SK-MEL-5 (cell line): ENCODE measurements around the gene ICA1L. TPM values are rescaled to one million over a fixed set of nuclear protein-coding genes. Genes with fewer than 3 reads are reported as not detected.

Experiments used
- DNase-seq: peaks from one replicate; pipeline ENCODE4 v3.0.0-alpha.2; 2016; ENCODE audit warnings: low read depth, low spot score
- in situ Hi-C: cut with HindIII; loops from 2 replicates; pipeline ENCODE4 v1.10.0; 2016; ENCODE audit warnings: low sequenced_read_pairs, high pct_unique_total_duplicates, low pct_unique_long_range_greater_than_20kb
- total RNA-seq: library from RNA; depleted of rRNA; stranded (reverse); fragments of >200 nt; shearing (Covaris generic); gene quantifications from 2 replicates; pipeline ENCODE4 v1.2.3, GENCODE V29; 2014; rRNA removed

Gene ICA1L
- total RNA-seq, 1 experiment from 2014 or later, result 0.61 TPM

DNA sequence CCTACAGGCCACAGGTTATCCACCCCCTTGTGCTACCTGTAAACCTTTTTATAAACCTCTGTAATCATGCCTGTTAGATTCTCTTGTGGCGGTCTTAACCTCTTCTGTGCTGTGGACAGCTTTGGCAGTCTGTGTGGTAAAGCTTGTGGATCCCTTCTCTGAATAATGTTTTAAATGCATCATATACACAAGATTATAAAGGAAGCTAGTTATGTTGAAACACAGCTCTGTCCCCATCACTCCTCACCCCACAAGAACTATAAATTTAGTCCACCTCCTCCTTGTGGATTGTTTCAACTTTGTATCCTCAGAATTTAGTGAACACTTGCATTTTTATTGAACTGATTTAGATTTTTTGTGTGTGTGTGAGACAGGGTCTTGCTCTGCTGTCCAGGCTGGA is 107.7 kb downstream of the ICA1L start:
- in situ Hi-C loops, result no loop called here
- no peak for DNase-seq

DNA sequence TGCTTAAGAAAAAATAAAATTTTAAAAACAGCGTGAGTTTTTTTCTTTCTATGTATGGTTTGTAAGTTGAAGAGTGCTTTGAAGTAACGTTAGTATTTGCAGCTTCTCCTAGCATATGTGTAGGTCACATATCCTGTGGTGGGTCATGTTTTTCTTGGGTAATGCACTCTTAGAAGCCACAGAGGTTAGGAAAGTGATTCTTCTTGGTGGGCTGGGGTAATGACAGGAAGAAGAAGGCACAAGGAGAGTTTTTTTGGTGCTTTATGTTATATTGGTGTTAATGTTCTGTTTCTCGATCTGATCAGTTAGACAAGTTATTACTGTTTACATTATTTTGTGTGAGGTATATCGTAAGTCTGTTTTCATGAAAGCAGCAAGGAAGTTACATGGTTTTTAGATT is 109.0 kb downstream of the ICA1L start:
- in situ Hi-C loops, result no loop called here
- no peak for DNase-seq

DNA sequence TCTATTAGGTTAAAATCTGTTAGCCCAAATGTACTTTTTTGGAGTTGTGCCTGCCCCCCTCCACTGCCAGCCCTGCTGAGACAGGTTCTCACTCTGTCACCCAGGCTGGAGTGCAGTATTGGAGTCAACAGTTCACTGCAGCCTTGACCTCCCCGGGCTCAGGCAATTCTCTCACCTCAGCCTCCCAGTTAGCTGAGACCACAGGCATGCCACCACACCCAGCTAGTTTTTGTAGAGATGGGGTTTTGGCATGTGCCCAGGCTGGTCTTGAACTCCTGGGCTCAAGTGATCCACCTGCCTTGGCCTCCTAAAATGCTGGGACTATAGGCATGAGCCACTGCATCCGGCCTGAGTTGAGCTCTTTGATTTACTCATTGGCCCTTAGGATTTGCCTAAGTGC is 110.7 kb downstream of the ICA1L start:
- DNase-seq, result no peak
- in situ Hi-C loops, result no loop called here

DNA sequence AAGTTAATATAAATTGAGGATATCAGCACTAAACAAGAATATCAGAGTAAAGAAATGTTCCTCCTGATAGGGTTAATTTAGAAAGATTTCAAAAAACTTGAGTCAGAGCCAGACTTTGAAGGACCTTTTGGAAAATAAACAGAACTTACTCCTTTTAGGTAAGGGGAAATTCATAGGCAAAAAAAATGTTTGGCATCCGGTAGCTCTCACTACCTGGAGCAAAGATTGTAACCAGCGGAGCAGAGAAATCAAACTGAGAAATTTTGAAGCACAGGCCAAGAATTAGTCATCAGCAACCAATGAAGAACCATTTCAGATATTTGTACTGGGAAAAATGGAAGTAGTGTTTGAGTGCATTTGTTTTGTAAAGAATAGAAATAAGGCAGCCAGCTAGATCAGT is 113.0 kb downstream of the ICA1L start:
- in situ Hi-C loops, result no loop called here
- no peak for DNase-seq

DNA sequence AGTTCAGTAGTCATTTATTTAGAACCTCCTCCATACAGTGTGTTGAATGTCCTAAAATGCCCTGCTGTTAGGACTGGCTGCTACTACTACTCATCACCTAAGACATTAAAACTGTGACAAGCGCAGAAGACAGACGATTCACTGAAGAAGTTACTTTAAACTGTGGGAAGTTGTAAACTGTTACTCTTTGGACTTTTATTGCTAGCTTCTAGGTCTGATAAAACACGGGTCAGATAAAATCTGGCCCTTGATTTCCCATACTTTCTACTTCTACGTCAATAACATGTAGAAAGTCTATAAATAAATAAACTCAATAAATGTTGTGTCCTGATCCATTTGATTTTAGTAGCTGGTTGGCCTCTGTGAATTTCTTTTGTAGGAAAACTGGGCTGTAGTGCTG is 113.4 kb downstream of the ICA1L start:
- DNase-seq, result no peak
- in situ Hi-C loops, result no loop called here

DNA sequence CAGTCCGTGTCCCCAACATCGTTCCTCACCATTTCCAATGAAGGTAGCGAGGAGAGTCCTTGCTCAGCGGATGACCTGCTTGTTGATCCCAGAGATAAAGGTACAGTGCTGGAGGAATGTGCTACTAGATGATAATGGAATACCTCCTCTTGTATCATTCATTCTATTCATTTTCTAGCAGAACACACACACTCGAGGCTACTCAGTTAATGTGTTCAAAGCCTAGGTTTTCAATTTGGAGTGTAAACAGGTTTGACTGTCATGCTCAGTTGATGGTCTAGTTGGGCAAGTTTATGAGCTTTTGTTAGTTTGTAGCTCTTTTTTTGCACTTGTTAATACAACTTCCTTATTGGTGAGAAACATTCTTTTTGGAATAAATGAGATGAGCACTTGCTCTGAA is 114.2 kb downstream of the ICA1L start:
- DNase-seq, result no peak
- in situ Hi-C loops, result no loop called here

DNA sequence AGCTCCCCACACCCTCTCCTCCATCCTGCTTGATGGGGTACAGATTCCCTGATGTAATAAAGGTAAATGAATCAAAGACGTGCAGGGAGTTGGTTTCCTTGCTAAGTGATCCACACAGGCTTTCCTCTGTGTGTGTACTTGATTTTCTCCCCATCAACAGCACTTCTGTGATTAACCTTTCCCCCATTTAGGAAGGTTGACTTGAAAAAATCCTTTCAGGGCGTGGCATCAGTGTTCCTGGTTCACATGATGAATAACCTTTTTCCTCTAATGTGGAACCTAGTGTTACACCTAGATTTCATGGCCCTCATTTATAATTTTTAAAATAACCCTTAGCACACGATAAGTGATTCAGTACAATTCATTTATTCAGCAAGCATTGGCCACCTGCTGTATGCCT is 115.0 kb downstream of the ICA1L start:
- in situ Hi-C loops, result no loop called here
- no peak for DNase-seq

DNA sequence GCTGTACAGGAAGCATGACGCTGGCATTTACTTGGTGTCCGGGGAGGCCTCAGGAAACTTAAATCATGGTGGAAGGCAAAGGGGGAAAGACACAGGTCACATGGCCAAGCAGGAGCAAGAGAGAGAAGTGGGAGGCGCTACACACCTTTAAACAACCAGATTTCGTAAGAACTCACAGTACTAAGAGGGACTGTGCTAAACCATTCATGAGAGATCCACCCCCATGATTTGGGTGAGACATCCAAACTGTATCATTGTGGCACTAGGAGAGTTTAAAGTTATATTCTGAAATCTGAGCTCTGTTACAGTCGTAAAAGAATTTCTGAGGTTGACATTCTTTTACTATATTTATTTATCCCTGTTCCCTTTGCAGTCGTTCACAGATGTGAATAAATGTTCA is 116.6 kb downstream of the ICA1L start:
- in situ Hi-C loops, result no loop called here
- no peak for DNase-seq

DNA sequence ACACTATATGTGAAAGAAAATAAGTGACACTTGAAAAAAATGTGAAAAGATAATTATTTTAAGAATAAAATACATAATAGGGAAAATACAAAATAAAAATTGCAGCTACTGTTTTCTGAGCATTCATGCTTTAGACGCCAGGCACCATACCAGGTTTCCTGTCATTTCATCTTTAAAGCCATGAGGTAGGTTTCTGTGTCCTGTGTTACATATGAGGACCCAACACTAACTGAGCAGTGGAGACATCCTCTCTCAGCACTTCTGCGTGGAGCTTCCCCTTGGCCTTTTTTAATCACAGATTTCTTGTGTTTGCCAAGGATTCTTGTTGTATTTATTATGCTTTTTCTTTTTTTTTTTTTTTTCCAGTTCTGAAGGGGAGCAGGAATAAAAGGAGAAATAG is 119.5 kb downstream of the ICA1L start:
- DNase-seq, result no peak
- in situ Hi-C loops, result no loop called here

DNA sequence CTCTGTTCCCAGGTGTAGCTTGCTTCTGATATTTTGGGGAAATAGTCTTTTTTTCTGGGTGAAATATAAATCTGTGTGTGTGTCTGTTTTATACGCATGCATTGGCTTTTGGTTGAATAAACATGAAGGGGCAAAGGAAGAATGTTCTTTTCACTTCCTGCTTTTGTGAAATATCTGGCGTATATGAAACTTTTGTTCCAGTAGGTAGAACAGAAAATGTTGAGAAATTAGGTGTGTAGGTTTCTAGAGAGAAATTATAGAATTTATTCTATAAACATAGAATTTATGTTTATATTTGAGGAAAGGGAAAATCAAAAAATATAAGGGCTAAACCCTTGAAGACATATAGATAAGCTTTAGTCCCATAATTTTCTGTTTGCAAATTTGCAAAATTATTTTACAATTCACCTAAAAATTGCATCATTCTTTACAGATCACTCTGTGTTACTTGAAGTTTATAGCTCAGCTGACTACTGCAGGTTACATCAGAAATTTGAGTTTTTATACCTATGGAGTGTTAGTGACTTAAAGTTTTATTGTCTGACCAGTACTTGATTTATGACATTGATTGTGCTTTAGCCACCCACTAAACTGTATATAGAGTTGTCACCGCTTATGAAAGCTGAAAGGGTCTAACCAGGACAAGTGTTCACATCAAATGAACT is 120.7 kb downstream of the ICA1L start:
- DNase-seq, result no peak
- in situ Hi-C loops, result no loop called here

DNA sequence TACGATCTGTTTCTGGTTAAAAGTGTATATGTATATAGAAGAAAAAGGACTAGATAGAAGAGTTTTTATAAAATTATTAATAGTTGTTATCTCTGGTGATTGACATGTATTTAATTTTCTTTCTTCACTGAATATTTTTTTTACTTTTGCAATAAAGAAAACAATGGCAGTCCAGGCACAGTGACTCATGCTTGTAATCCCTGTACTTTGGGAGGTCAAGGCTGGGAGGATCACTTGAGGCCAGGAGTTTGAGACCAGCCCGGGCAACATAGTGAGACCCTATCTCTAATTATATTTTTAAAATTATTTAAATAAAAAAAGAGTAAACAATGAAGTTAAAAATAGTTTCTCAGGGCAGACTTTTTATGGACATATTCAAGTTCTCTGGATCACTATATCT is 122.1 kb downstream of the ICA1L start:
- no peak for DNase-seq
- in situ Hi-C loops, result no loop called here

DNA sequence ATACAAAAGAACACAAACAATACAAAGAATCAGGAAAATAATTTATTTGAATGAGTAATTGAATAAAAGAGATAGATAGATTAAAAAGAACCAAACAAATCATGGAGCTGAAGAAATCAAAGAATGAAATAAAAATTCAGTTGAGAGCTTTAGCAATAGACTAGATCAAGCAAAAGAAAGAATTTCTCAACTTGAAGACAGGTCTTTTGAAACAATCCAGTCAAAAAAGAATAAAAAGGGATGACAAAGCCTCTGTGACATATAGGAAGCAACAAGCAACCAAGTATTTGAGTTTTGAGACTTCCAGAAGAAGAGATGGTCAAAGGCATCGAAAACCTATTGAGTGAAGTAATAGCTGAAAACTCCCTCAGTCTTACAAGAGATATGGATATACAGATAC is 128.0 kb downstream of the ICA1L start:
- no peak for DNase-seq
- in situ Hi-C loops, result no loop called here

DNA sequence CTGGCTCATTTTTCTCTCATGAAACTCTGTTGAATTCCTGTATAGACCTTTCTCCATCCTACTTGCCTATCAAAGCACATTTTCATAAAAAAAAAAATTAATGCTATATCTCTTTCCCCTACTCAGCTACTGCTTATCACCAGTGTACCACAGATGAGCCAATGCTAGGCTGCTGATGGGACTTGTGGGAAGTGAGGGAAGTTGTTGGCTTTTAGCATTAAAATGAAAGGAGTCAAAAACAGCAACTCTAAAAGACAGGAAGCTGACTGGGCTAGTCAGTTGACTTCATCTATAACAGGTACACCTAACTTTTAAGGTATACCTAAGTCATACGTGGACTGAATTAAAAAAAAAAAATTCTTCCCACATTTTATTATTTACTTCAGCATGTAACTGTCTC is 134.7 kb downstream of the ICA1L start:
- in situ Hi-C loops, result no loop called here
- DNase-seq, result no peak

DNA sequence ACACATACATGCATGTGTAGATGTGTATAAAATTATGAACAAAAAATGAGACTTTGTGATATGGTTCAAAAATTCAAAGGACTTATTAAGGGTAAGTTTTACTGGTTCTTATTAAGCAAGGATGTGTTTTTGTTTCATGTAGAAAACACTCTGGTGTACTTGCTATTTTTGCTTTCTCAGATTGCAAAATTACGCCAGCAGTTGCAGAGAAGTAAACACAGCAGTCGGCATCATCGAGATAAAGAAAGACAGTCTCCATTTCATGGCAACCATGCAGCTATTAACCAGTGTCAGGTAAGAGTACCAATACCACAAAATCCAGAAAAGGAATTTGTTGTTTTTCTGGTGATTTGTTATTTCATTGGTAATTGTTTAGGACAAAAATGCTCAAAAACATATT is 145.5 kb downstream of the ICA1L start:
- in situ Hi-C loops, result no loop called here
- DNase-seq, result no peak

DNA sequence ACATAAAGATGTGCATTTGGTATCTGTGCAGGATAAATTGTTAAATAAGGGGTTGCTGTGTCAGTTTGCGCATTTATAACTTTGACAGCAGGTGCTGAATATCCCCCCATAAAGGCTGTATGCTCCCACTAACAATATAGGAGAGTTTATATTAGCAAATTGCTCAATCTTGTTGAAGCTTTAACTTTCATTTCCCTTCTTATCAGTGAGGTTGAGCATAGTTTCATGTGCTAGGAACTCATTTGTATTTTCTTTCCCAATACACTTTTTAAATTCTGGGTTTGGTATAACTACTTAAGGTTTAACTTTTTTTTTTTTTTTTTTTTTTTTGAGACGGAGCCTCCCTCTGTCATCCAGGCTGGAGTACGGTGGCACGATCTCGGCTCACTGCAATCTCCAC is 147.8 kb downstream of the ICA1L start:
- in situ Hi-C loops, result no loop called here
- DNase-seq, result no peak

Other genes with a start within 250 kb of the ICA1L start
- 2.4 and 3.7 TPM in 2 replicates for gene FAM117B, start 236.8 kb downstream of the ICA1L start, total RNA-seq
- 167 and 206 TPM in 2 replicates for gene WDR12, start 39.9 kb upstream of the ICA1L start, total RNA-seq
- 4.3 and 6.9 TPM in 2 replicates for gene CARF, start 40.5 kb upstream of the ICA1L start, total RNA-seq
- 12.9 and 13.5 TPM in 2 replicates for gene NBEAL1, start 143.1 kb upstream of the ICA1L start, total RNA-seq